Stimulated activated CD8-positive, alpha-beta memory T cell treated with anti-CD3 and anti-CD28 coated beads, Interleukin-12 subunit alpha, Interleukin-12 subunit beta, amount 100 ng/mL, for 1 hour (primary cell): ENCODE data around the gene BRD2.

Experiments
- DNase-seq: peaks from one replicate; pipeline ENCODE4 v3.0.0-alpha.2; 2020; ENCODE audit warnings: low read depth

The BRD2 gene

DNA sequence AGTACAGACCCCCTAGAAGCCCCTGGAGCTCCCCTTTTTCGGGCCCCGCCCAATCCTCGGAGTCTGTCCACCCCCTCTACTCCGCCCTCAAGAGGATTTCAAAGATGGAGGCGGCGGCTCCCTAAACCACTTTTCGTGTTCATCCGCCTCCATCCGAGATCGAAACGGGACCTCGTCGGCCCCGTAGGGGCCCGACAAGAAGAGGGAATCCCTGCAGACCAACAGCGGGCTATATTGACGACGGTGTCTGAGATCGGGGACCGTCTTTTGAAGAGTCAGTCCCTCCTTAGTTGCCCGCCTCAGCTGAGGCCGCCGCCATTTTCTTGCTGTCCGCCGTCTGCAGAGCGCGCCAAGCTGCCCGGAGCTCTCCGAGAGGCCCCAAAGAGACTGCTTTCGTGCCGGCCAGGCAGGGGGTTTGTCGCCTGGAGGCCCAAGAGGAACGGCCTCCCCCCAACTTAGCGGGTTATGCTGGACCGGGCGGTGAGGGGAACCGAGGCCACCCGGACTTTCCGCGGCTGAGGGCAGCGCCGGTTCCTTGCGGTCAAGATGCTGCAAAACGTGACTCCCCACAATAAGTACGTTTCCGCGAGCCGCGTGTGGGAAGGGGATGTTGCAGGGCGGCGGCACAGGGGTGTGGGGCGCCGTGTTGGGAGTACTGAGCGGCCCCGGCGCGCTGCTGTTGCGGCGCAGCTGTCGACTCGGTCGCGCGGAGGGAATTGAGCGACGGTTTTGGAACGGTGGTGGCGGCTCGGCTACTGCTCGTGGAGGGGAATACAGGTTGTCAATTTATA lies 4.2 kb downstream of the BRD2 start:
- DNase-seq, result no peak

DNA sequence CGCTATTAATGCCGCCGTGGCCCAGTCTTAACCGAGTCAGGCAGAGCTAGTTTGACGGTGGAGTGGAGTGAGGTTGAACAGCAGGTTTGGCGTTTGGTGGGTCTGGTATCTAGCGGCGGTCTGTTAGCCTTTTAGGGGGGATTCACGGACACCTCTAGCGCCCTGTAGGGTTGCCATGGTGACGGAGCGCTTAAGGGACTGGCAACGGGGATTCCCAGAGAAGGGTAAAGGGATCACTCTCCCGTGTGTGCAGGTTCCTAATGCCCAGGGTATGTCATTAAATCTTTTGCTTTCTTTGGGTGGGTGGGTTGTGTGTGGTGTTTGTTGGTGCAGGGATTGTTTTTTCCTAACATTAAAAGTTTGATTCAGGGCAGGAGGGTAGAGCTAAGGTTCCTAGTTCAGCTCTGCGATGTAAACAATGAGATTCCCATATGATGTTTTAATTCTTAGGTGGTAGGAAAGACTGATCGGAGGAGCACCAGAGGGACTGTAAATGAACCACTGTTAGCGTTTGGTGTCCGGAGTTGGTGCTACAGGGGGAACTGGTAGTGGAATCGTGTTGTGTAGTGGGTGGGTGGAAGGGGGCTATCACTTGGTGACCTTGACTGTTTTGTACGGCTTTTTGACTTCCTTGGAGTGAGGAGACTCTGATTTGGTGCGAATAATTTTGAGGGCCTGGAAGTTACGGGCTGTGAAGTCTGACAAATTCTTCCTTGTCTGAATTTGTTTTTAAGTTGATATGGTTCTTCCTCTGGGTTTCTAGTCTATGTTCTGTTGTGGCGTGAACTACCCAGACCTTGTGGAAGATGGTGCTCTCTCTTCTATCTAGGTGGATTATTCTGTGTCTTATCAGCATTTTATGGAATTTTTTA lies 5.0 kb downstream of the BRD2 start:
- DNase-seq, result peak; percentile 36

DNA sequence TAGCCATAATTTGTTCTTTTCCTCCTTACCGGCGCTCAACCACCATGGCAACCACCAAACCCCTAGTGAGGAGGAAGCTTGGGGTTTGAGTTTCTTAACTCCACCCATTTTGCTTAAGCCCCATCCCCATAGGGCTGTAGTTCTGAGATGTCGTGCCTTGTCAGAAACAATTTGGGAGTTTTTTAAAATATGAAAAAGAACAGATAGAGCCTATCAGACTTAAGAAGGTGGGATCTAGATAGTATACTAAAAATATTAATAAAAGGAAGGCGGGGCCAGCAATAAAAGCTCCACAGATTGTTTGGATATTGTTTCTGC lies 5.6 kb downstream of the BRD2 start:
- no peak for DNase-seq

GRCh38 chr6:32974541-32975308 lies 6.3 kb downstream of the BRD2 start:
- no peak for DNase-seq

DNA sequence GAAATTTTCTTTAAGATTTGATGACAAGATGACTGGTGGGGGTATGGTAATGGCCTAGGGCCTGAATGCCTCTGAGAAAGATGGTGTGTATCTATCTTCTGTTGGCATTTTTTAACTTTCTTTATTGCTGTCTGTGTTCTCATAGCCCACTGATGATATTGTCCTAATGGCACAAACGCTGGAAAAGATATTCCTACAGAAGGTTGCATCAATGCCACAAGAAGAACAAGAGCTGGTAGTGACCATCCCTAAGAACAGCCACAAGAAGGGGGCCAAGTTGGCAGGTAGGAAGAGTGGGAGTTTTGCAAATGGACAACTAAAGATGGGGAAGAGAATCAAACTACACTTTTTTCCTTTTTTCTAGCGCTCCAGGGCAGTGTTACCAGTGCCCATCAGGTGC lies 7.5 kb downstream of the BRD2 start:
- no peak for DNase-seq

DNA sequence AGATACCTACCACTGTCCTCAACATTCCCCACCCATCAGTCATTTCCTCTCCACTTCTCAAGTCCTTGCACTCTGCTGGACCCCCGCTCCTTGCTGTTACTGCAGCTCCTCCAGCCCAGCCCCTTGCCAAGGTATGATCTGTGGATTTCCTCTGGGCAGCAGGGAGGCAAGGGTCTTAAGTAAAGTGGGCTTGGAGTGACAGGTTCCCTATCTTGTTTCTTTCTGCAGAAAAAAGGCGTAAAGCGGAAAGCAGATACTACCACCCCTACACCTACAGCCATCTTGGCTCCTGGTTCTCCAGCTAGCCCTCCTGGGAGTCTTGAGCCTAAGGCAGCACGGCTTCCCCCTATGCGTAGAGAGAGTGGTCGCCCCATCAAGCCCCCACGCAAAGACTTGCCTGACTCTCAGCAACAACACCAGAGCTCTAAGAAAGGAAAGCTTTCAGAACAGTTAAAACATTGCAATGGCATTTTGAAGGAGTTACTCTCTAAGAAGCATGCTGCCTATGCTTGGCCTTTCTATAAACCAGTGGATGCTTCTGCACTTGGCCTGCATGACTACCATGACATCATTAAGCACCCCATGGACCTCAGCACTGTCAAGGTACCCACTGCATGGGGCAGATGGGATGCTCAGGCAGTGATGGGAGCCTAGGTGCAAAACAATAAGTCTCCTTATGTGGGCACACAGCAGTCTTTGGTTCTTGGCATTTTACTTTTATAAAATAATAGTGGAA lies 8.1 kb downstream of the BRD2 start:
- no peak for DNase-seq

DNA sequence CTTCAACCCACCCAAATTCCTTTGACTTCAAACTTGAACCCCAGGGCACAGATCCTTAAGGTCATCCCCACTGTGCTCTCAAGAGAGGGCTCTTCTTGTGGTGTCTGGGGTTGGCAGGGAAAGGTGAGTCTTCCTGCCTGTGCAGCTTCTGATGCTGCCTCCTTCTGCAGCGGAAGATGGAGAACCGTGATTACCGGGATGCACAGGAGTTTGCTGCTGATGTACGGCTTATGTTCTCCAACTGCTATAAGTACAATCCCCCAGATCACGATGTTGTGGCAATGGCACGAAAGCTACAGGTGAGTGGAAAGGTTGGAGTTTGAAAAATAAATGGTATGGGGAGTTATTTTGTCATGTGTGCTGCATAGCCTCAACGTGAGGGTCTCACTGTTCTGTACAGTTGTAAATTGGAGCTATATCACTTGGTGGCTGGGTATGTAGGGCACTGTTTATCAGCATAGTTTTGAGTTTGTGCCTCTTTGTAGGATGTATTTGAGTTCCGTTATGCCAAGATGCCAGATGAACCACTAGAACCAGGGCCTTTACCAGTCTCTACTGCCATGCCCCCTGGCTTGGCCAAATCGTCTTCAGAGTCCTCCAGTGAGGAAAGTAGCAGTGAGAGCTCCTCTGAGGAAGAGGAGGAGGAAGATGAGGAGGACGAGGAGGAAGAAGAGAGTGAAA lies 9.0 kb downstream of the BRD2 start:
- no peak for DNase-seq

- DNase-seq, result no peak
These were observed 9.5 kb downstream of the BRD2 start for GRCh38 chr6:32977953-32978324.

DNA sequence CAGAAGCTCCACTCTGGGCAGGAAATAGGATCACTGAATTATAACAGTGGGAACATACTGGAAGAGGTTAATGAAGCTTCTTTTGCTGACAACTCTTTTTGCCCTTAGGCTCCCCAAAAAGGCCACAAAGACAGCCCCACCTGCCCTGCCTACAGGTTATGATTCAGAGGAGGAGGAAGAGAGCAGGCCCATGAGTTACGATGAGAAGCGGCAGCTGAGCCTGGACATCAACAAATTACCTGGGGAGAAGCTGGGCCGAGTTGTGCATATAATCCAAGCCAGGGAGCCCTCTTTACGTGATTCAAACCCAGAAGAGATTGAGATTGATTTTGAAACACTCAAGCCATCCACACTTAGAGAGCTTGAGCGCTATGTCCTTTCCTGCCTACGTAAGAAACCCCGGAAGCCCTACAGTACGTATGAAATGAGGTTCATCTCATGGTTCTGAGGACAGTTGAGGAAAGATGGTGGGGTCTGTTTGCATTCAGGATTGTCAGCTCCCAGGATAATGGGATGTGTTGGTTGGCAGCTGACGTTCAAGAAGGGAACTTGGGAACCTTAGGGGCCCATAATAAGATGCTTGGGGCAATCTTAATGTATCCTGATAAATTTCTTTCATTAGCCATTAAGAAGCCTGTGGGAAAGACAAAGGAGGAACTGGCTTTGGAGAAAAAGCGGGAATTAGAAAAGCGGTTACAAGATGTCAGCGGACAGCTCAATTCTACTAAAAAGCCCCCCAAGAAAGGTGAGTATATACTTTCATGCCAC lies 11.5 kb downstream of the BRD2 start:
- no peak for DNase-seq

DNA sequence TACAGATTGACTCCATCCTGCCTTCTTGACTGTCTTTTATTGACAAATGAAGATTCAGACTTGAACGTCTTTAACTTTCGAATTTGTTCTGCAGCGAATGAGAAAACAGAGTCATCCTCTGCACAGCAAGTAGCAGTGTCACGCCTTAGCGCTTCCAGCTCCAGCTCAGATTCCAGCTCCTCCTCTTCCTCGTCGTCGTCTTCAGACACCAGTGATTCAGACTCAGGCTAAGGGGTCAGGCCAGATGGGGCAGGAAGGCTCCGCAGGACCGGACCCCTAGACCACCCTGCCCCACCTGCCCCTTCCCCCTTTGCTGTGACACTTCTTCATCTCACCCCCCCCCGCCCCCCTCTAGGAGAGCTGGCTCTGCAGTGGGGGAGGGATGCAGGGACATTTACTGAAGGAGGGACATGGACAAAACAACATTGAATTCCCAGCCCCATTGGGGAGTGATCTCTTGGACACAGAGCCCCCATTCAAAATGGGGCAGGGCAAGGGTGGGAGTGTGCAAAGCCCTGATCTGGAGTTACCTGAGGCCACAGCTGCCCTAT lies 12.2 kb downstream of the BRD2 start:
- DNase-seq, result no peak

- DNase-seq, result no peak
These were observed 13.8 kb downstream of the BRD2 start for GRCh38 chr6:32982084-32982701.

- no peak for DNase-seq
These were observed 14.5 kb downstream of the BRD2 start for GRCh38 chr6:32982702-32983492.

DNA sequence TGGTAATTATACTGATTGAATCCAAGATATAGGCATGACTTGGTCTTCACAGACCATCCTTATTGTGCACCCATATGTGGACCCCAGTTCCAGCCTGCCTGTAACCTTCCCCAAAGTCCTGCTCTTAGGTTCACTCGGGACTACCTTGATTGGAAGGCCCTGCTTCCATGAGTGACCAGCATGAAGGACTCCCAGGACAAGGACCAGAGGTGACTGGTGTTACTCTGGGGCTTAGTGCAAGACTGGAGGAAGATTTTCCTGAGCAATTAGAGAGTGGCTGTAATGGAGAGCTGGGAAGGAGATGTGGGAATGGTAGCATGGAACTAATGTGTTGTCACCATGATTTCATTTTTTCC lies 15.1 kb downstream of the BRD2 start:
- no peak for DNase-seq

DNA sequence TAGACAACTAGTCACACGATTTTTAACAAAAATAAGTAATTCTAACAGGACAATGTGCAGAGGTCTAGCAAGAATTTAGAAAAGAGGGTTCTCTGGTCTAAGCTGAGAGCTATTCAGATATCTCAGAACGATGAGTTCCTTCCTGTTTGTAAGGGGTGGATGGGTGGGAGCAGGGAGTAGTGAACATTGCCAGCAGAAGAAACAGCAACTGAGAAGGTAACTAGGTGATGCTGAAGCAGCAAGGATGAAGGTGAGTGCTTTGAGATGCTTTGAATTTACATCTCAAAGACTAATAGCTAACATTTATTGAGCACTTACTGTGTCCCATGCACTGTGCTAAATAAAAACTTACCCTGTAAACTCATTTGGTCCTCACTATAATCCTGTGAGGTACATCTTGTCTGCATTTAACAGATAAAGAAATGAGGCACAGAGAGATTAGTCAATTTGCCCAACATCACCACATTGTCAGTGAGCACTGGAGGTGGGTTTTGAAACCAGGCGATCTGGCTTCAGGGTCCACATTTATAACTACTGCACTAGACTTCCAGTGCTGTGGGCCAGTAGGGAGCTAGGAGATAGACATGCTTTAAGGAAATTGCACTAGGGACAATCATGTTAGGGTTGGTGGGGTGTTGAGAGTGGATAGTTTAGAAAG lies 15.7 kb downstream of the BRD2 start:
- no peak for DNase-seq

DNA sequence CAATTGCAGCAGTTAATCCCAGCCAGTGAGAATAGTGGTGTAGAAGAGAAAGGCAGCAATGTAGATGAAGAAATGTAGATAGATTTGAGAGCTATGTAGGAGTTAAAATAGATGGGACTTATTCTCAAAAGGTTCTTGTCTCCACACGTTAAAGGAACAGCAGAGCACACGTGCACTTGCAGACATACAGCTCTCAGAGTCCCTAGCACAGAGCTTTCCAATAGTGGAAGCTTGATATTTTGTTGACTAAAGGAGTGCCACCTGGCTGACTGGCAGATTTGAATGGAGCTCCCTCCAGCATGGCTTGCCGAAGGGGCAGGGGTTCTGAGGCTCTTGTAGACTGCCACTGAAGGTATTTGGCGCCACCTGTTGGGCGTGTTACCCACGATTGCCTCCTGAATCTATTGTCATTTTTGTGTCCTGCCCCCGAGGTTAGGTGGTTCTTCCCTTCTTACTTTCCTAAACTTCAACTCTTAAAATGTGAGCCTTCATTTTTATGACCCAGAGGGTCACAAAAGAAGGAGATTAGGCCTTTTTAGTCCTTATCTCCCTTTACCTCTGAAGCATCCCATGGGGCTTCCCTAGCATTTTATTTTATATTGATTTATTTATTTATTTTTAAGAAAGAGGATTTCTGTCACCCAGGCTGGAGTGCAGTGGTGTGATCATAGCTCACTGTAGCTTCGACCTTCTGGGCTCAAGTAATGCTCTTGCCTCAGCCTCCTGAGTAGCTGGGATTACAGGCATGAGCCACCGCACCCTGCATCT lies 16.4 kb downstream of the BRD2 start:
- peak; percentile 86 for DNase-seq

GRCh38 chr6:32989368-32989767 lies 21.0 kb downstream of the BRD2 start:
- no peak for DNase-seq

DNA sequence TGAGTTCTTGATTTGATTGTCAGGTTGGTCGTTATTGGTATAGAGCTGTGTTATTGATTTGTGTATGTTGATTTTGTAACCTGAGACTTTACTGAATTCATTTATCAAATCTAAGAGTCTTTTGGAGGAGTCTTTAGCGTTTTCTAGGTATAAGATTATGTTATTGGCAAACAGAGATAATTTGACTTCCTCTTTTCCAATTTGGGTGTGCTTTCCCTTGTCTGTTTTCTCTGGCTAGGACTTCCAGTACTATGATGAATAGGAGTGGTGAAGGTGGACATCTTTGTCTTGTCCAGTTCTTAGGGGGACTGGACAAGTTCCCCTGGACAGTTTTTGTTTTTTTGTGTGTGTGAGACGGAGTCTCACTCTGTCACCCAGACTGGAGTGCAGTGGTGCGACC lies 23.6 kb downstream of the BRD2 start:
- no peak for DNase-seq
